IPS DF 4.7 (cell line): Measurements from ENCODE around the gene ASCL2.

Experiments used
- DNase-seq: peaks from one replicate; pipeline ENCODE4 v3.0.0-alpha.2; 2013; ENCODE audit warnings: low spot score; ENCODE audit errors: extremely low read depth

ASCL2 gene

DNA sequence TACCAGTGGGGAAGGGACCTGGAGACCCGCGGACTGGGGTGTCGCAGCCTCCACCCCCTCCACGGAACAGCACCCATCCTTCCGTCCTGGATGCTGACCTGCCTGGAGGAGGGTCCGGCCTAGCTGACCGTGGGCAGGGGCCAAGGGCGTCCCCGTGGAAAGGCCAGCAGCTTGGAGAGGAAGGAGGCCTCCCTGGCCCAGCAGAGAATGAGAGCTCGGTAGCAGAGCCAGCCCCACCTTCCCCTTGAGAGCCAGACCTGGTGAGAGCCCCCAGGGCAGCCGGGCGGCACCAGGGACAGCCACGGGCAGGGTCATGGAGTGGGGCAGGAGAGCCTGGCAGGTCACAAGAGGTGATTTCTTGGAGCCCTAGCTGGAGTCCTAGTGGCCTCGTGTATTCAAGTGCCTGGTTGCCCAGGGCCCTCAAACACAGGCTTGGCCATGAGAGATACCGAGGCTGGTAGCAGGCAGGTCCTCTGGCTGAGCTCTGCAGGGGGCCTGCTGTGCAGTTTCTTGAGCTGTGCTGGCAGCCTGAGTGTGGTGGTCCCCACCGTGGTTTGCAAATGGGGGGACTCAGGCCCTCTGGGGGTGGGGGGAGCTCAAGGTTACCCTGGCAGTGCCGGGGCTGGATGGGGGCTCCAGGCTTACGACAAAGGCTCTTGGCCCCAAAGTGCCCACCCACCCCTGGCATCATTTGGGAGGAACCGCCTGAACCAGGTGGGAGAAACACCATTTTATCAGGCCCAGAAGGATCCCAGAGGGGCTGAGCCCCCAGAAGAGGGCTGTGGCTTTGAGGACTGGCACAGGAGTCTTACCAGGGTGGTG, 39.1 kb upstream of the ASCL2 start:
- no peak for DNase-seq

- no peak for DNase-seq
Measured at GRCh38 chr11:2308713-2309112, 38.3 kb upstream of the ASCL2 start.

GRCh38 chr11:2307501-2308331, 37.3 kb upstream of the ASCL2 start:
- DNase-seq: no peak

DNA sequence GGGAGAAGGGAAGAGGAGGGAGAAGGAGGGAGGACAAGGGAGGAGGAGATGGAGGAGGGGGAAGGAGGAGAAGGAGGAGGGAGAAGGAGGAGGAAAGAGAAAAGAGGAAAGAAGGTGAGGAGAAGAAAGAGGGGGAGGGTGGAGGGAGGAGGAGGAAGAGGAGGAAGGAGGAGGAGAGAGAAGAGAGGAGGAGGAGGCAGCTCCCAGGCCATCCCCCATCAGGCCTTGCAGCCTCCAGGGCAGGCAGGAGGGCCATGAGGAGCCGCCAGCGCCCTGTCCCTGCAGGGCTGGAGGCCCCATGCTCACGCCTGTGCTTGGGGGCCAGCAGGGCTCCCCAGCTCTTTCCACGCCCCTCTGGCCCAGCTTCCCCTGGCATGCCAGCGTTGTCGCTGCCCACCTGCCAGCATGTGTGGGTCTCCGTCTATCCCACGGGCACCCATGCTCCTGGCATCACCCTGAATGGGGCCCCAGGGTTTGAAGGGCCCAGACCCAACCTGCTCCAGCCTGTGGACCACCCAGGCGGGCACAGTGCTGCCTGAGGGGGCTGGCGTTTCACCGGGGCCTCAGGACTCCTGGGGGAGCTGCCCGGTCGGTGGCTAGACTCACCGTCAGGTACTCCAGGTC, 36.6 kb upstream of the ASCL2 start:
- DNase-seq: no peak

DNA sequence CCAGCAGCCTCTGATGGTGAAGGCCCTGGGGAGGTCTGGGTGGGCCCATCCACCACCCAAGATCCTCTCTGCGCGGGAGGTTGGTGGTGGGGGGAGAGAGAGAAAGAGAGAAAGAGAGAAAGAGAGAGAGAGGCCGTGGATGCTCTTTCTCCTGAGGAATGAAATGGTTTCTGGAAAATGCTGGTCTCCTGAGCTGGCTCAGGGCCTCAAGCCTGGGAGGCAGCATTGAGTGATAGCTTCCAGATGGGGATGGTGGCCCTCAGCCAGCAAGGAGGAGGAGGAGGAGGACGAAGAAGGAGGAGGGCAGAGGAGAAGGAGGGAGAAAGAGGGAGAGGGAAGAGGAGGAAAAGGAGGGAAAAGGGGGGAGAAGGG, 36.0 kb upstream of the ASCL2 start:
- DNase-seq: no peak

DNA sequence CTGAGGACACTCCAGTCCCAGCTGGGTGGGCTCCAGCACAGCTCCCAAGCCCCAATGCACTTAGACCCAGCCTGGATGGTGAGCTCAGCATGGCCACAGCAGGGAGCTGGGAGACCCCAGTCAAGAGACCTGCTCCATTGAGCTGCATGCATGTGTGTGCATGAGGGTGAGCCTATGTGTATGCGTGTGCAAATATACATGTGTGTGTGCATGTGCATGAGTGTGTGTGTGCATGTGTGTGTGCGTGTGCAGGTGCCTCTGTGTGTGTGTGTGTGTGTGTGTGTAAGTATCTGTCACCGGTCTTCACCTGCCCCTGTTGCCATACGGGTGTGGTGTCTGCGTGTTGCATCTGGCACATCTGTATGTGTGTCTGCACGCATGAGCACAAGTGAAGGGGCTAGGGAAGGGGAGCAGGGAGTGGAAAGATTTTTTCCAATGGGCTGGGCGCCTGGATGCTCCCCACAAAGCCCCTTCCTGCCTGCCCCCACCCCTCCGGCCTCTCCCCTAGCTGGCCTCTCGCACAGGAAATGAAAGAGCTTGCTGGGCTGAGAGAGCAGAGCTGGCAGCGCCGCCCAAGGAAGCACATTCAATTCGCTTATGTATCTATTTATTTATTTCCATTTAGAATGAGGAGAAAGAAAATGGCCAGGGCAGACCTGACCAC, 35.5 kb upstream of the ASCL2 start:
- DNase-seq: no peak

DNA sequence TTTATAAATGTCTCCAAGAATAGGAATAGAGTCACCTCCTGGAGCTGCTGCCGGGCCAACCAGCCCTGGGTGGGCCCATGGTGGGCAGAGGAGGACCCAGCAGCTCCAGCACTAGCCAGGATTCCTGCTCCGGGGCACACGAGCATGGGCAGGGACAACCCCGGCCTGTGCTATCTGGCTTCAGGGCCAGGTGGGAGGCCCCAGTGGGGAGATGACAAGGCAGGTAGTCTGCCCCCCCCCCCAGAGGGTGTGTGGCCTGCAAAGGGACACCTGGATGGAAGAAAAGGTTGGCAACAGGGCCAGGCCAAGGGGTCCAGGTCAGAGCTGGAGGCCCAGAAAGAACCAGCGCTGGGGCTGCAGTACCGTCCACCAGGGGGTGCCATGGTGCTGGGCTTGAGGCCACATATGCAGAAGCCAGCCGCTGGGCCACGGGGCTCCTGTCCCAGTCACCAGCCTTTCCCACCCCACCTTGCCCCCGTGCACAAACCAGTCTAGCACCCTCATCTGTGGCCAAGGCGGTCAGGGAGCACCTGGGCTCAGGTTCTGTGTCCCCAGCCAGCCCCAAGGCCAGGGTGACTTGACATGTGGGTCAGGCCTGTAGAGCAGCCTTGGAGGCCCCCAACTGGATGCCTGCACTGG, 34.9 kb upstream of the ASCL2 start:
- peak; percentile 30 for DNase-seq

DNA sequence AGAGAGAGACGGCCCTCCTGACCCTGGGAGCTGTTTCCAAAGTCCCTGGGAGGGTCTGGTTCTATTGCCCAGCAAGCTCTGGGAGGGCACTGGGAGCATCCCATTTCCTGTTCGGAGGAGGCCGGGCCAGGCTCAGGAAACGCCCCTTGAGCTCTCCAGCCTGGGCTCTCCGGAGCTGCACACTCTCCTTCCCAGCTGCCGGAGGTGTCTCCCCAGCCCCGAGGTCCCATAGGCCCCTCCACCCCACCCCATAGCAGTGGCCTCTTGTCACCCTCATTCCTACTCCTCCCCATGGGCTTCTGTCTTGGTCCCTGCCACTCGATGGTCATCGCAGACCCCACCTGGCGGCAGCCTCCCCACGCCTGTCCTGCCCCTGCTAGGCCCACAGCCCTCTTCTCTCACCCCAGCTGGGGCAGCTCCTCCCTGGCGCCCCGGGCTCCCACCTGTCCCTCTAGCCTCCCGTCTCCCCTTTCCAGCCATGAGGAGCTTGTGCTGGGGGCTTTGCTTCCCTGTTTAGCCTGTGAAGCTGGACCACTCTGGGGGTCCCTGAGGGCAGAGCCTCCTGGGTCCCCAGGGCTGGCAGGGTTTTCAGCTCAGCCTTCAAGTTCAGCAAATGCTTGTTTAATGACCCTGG, 34.2 kb upstream of the ASCL2 start:
- no peak for DNase-seq

DNA sequence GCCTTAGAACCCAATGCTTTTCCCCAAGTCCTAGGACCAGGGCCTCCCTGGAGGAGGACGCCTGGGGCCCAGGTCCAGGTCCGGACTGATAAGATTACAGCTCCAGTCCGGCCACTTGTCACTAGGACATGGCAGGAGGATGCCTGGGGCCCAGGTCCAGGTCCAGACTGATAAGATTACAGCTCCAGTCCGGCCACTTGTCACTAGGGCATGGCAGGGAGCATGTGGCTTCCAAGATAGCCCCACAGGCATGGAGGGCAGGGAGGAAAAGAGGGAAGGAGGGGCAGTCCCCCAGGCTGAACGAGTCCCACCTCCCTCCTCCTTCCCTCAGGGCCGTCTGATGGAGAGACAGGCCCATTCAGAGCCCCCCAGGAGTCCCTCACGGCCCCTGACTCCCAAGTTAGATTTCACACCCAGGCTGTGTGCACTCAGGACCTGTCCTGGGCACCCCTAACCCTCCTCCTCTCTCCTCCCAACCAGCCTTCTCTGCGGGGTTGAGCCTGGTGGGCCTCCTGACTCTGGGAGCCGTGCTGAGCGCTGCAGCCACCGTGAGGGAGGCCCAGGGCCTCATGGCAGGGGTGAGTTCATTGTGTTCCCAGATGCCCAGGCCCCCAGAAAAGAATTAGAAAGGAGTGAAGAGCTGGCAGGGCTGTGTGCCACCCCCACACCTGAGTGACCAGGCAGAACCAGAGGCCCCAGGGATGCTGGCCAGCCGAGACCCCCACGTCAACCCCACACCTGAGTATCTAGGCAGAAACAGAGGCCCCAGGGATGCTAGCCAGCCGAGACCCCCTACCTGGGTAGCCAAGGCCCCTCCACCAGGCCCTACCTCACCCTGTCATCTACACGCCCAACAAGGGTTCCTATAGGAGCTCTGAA, 33.5 kb upstream of the ASCL2 start:
- DNase-seq: no peak

- no peak for DNase-seq
Measured at GRCh38 chr11:2302896-2303626, 32.7 kb upstream of the ASCL2 start.

DNA sequence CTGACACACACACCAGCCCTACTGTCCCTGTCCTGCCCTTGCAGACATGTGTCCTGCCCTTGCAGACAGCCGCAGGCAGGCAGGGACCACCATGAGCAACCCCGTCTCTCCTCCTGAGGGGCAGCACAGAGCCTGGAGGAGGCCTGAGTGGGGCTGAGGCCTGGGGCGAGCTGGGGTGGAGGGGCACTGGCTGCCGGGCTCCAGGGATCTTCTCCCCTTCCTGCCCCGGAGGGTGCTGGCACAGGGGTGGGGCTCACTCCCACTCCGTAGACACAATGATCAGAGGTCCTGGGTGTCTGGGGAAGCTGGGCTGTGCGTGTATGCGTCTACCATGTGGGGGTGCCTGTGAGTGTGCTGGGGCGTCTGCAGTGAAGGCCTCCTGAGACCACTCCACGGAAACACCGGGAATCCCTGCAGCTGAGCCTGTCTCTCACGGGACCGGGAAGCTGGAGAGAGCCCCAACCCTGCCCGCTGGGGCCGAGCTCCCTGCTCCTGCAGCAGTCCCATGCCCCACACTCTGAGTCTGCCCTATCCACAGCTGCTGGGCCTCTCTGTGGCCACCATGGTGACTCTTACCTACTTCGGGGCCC, 32.0 kb upstream of the ASCL2 start:
- DNase-seq: no peak

DNA sequence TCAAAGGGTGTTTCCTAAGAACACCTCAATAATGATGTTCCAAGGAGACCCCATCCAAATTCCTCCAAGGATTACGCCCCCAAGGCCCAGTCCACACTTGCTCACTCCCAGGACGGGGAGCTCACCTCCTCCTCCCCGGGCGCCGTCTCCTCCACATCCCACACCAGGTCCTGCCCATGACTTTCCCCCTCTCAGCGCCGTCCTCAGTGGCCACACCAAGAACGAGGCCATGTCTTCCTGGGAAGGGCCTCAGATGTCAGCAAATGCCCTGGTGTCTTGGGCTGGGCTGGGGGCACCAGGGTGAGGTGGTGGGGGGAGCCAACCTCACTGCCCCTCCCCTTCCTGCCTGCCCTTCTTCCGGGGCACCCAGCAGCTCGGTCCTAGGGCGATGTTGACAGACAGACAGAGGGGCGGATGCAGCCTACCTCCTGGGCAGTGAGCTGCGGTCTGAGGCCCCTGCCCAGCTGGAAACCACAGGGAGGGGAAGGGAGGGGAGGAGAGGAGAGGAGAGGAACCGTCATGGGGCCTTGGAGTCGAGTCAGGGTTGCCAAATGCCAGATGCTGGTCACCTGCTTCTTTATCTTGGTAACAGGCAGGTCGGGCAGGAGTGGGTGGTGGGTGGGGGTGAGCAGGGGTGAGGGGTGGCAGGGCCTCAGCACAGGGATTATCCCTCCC, 31.4 kb upstream of the ASCL2 start, which contains the start of the genes C11orf21 and TSPAN32:
C11orf21 (minus strand) TSS at position 288 of the 675 bp plus-strand sequence; CDS start at position 178, 110 bp downstream.
TSPAN32 (plus strand) TSS at position 383 of the 675 bp plus-strand sequence; CDS start at position 520, 137 bp downstream.
- DNase-seq: no peak

DNA sequence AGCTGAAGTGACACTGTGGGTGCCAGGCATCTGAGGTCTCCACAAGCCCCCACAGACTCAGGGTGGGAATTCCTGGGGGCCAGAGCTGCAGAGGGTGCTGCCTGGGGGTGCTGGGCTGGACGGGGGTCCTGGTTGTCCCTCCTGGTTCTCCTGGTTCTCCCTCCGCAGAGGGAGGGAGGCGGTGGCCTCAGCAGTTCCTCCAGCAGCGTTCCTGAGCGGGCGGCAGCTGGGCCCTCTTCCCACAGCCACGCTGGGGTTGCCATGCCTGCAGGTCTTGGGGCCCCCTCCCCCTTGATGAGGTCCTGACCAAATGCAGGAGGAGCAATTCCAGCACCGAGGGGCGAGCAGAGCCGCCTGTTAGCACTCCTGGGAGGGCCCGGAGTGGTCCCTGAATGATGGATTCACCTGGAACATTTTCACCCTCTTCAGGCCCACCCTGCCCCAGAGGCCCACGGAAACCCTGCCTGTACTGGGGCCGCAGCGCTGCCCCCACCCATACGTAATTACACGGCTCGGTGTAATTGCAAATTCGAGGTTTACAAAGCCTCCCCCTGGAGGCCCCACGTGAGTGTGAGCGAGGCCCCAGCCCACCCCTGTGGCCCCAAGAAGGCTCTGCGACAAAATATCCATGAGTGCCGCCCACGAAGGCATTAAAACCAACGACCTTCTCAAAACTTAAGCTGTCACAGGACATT, 30.7 kb upstream of the ASCL2 start:
- DNase-seq: no peak

GRCh38 chr11:2300290-2300935, 30.0 kb upstream of the ASCL2 start:
- no peak for DNase-seq

DNA sequence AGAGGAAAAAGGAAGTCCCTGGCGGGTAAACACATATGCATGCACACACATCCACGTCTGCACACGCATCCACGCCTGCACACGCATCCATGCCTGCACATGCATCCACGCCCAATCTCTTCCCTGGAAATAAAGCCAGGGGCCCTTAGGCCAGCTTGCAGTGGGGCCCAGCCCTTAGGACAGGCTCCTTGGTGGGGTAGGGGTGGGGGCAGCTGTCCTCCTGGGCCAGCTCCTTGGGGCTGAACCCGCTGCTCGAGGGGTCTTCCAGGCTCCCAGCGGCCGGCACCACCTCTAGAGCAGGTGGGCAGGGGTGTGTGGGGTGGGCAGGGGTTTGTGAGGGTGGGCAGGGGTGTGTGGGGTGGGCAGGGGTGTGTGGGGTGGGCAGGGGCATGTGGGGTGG, 29.4 kb upstream of the ASCL2 start:
- DNase-seq: no peak
